ENCODE data around the gene UBAC2. TPM values are rescaled to one million over a fixed set of nuclear protein-coding genes. Genes with fewer than 3 reads are reported as not detected.

Gene UBAC2
- total RNA-seq, 1 donor from 2014 or later: 59.8 TPM

- no peak overlapping the region for H3K27ac Mint-ChIP-seq (ENCODE audit: unreplicated experiment)
- H3K9me3 Mint-ChIP-seq: no peaks in the 10 kb centered on the region
- H3K4me1 Mint-ChIP-seq: no peaks in the 10 kb centered on the region
- H3K36me3 Mint-ChIP-seq (ENCODE audit: low read depth): no peaks in the 10 kb centered on the region
- TF ChIP-seq CTCF (conservative IDR thresholded peaks at IDR 0.05): no peak
- H3K4me3 Mint-ChIP-seq: no peak overlapping the region
- no peak for DNase-seq (ENCODE audit: low read depth, low spot score)
- no peaks in the 10 kb centered on the region for H3K27me3 Mint-ChIP-seq (ENCODE audit: low read depth)
Observed at GRCh38 chr13:99299920-99300341, 99.3 kb downstream of the UBAC2 start.

- DNase-seq (ENCODE audit: low read depth, low spot score): no peak
- Mint-ChIP-seq H3K4me3 (no peak overlapping the region), H3K9me3 (no peaks in the 10 kb centered on the region), H3K27ac (ENCODE audit: unreplicated experiment) (no peak overlapping the region), H3K27me3 (ENCODE audit: low read depth) (no peaks in the 10 kb centered on the region), H3K36me3 (ENCODE audit: low read depth) (no peaks in the 10 kb centered on the region), H3K4me1 (peaks cover 2% of the 10 kb centered on the region)
- no peak for TF ChIP-seq CTCF (conservative IDR thresholded peaks at IDR 0.05)
Observed at GRCh38 chr13:99301056-99301838, 100.6 kb downstream of the UBAC2 start.

GRCh38 chr13:99301913-99302636 lies 101.4 kb downstream of the UBAC2 start:
- Mint-ChIP-seq H3K4me3 (no peak overlapping the region), H3K36me3 (ENCODE audit: low read depth) (no peaks in the 10 kb centered on the region), H3K27ac (ENCODE audit: unreplicated experiment) (no peak overlapping the region), H3K9me3 (no peaks in the 10 kb centered on the region), H3K27me3 (ENCODE audit: low read depth) (no peaks in the 10 kb centered on the region), H3K4me1 (peaks cover 11% of the 10 kb centered on the region)
- no peak for DNase-seq (ENCODE audit: low read depth, low spot score)
- no peak for TF ChIP-seq CTCF (conservative IDR thresholded peaks at IDR 0.05)

- DNase-seq (ENCODE audit: low read depth, low spot score): no peak
- H3K9me3 Mint-ChIP-seq: no peaks in the 10 kb centered on the region
- H3K4me3 Mint-ChIP-seq: no peak overlapping the region
- TF ChIP-seq CTCF (conservative IDR thresholded peaks at IDR 0.05): no peak
- no peaks in the 10 kb centered on the region for H3K27me3 Mint-ChIP-seq (ENCODE audit: low read depth)
- no peak overlapping the region for H3K27ac Mint-ChIP-seq (ENCODE audit: unreplicated experiment)
- no peaks in the 10 kb centered on the region for H3K36me3 Mint-ChIP-seq (ENCODE audit: low read depth)
- peaks cover 19% of the 10 kb centered on the region for H3K4me1 Mint-ChIP-seq
Observed at GRCh38 chr13:99302637-99303505, 102.2 kb downstream of the UBAC2 start.

- Mint-ChIP-seq H3K27me3 (ENCODE audit: low read depth) (no peaks in the 10 kb centered on the region), H3K4me3 (no peak overlapping the region), H3K36me3 (ENCODE audit: low read depth) (peaks cover 5% of the 10 kb centered on the region), H3K4me1 (peaks cover 26% of the 10 kb centered on the region), H3K9me3 (no peaks in the 10 kb centered on the region), H3K27ac (ENCODE audit: unreplicated experiment) (peak overlapping the region; percentile 68)
- no peak for DNase-seq (ENCODE audit: low read depth, low spot score)
- no peak for TF ChIP-seq CTCF (conservative IDR thresholded peaks at IDR 0.05)
Observed at GRCh38 chr13:99303863-99304521, 103.3 kb downstream of the UBAC2 start.

Measured in neural crest cell (in vitro differentiated cells).